Measurements from ENCODE around the gene MKNK1. TPM values are rescaled to one million over a fixed set of nuclear protein-coding genes. Genes with fewer than 3 reads are reported as not detected.

Gene MKNK1
- total RNA-seq, 4 donors from 2014 or later: 46.1 to 81.2 (median 67.6) TPM

DNA sequence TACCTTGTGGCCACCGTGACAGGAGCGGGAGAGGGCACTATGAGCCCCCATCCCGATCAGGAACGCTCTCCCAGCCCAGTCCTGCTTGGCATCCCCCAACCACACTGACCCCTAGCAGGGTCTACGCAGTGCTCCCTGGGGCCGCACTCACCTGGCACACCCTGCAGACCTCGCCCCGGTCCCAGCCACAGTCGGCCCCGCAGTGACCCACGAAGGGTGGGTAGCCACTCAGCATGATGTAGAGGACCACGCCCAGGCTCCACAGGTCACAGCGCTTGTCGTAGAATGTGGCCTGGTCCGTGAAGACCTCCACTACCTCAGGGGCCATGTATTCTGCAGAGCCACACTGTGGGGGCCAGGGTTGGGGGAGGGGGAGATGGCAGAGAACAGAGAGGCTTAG, 41.6 kb downstream of the MKNK1 start:
- DNase-seq (ENCODE audit: low spot score) (no peak), ATAC-seq (ENCODE audit: low FRiP score) (no peak)
- no peak for TF ChIP-seq CTCF (IDR thresholded peaks at IDR 0.05)

- no peak for TF ChIP-seq CTCF (IDR thresholded peaks at IDR 0.05)
- no peak for DNase-seq (ENCODE audit: low spot score)
- ATAC-seq (ENCODE audit: low FRiP score): no peak
These were observed 45.1 kb downstream of the MKNK1 start for GRCh38 chr1:46558966-46559365.

- TF ChIP-seq CTCF (IDR thresholded peaks at IDR 0.05): no peak
- ATAC-seq (ENCODE audit: low FRiP score) (no peak), DNase-seq (ENCODE audit: low spot score) (no peak)
These were observed 45.7 kb downstream of the MKNK1 start for GRCh38 chr1:46558141-46558963.

DNA sequence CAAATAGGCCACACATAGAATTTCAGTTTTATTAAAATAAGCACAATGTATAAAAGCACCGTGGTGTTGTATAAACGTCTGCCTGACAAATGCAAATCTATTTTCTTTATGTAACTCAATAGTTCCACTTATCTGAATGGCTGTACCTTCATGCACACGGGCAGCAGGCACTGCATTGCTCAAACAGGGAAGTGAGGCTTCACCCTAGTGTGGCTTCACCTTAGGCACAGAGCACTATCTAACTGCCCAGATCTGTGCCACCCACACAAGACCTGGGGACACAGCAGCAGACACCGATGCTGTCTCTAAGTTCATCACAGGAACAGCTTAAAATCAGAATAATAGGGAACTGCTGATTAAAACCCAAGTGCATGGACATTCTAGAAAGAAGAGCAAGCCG, 46.7 kb downstream of the MKNK1 start:
- ATAC-seq (ENCODE audit: low FRiP score) (no peak), DNase-seq (ENCODE audit: low spot score) (no peak)

GRCh38 chr1:46556822-46557221, 47.2 kb downstream of the MKNK1 start:
- TF ChIP-seq CTCF (IDR thresholded peaks at IDR 0.05): no peak
- no peak for ATAC-seq (ENCODE audit: low FRiP score)
- no peak for DNase-seq (ENCODE audit: low spot score)

More for the DNA sequence above, 46.7 kb downstream of the MKNK1 start:
- TF ChIP-seq CTCF (IDR thresholded peaks at IDR 0.05): no peak

DNA sequence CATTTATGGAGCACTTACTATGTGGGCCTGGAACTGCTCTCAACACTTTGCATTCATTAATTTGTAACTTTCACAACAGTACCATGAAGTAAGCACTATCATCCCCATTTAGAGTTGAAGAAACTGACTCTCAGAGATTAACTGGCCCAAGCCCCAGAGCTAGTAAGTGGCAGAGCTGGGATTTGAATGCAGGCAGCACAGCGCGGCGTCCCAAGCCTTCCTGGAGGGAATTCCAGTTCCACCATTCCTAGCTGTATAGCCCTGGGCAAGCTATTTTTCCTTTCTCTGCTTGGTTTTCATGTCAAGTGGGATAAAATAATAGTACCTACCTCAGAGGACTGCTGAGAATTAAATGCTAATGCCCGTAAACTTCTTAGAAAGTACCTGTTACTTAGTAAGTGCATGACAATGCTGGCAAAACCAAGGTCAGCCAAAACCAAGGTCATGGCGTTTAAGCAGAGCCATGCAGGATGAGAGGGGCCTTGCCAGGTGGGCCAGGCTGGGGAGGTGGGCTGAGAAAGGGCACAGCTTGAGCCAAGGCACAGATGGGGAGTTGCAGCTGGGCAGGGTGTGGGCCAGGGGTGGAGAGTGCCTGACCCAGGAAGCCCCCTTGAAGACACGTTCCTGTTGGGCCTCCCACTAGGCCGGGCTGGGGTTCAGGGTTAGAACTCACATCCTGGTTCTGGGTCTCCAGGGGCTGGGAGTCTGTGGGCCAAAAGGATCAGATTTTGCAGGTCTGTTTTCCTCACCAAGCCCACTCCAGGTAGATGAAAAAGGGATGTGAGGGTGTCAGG, 48.0 kb downstream of the MKNK1 start:
- DNase-seq (ENCODE audit: low spot score) (no peak), ATAC-seq (ENCODE audit: low FRiP score) (no peak)
- no peak for TF ChIP-seq CTCF (IDR thresholded peaks at IDR 0.05)
